HG03439 (cell line): ENCODE results near the gene ARHGEF11.

Experiments used
- ATAC-seq: cut with Tn5 transposase; IDR thresholded peaks from one replicate; pipeline ENCODE4 v1.9.1; 2021; ENCODE audit warnings: mild to moderate bottlenecking, moderate library complexity; ENCODE audit not compliant: unreplicated experiment

The ARHGEF11 gene

DNA sequence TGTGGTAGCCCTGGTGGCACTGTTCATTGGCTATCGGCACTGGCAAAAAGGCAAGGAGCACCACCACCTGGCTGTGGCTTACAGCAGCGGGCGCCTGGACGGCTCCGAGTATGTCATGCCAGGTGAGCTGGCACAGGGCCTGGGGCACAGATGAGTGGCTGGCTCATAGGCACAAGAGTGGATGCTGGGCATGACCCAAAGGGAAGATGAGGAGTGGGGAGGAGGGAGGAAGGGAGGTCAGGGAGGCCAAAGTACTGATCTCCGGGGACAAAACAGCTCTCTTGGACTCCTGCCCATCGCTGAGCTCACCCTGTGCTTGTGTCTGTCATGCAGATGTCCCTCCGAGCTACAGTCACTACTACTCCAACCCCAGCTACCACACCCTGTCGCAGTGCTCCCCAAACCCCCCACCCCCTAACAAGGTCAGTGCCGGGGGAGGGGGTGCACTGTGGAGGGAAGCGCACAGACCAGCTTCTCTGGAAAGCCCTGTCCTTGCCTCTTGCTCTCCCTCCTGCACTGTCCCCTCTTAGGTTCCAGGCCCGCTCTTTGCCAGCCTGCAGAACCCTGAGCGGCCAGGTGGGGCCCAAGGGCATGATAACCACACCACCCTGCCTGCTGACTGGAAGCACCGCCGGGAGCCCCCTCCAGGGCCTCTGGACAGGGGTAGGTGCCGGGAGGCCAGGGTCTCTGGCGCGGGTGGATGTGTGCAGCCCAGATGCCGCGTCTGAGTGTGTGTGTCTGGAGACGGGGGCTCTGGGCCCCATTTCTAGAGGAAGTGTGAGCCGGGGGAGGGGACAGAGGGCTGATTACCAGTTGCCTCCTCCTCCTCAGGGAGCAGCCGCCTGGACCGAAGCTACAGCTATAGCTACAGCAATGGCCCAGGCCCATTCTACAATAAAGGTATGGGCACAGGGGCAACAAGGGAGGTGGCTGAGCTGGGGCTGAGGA, 132.4 kb downstream of the ARHGEF11 start:
- ATAC-seq: no peak

DNA sequence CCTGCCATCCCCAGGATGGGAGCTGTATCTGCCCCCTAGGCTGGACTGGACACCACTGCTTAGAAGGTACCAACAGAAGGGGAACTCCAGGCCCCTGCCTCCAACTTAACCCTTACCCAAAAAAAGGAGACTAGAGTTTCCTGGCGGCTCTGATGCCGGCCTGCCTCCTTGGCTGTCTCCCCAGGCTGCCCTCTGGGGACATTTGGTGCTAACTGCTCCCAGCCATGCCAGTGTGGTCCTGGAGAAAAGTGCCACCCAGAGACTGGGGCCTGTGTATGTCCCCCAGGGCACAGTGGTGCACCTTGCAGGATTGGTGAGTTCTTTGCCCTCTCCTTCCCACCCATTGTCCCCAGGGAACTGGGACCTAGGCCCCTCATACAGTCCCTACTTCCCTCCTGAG, 133.2 kb downstream of the ARHGEF11 start:
- no peak for ATAC-seq

DNA sequence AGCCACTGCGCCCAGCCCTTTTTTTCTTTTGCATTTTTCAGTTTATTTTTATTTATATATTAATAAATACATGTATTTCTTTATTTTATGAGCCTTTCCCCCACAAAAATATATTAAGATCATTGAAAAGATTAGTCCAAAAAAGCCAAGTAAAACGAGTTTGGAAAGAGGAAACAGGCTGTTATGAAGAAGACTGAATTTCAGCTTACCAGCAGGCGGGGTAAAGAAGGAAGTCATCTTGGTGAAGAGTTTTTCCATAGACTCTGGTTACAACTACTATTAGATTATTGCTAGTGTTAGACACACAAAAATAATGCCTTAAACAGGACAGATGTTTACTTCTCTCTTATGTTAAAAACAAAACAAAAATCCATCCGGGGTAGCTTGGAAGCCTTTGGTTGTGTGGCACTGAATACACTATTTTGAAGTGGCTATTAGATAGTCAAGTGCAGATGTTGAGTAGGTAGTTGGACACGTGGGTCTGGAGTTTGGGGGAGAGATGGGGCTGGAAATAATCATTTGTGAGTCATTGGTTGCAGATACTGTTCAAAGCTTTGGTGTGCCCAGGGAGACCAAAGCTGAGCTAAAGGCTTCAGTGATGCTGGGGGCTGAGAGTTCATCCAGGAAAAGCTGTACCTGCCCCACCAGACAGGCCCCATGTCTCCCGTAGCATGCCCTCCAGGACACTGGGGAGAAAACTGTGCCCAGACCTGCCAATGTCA, 133.8 kb downstream of the ARHGEF11 start:
- ATAC-seq: no peak

DNA sequence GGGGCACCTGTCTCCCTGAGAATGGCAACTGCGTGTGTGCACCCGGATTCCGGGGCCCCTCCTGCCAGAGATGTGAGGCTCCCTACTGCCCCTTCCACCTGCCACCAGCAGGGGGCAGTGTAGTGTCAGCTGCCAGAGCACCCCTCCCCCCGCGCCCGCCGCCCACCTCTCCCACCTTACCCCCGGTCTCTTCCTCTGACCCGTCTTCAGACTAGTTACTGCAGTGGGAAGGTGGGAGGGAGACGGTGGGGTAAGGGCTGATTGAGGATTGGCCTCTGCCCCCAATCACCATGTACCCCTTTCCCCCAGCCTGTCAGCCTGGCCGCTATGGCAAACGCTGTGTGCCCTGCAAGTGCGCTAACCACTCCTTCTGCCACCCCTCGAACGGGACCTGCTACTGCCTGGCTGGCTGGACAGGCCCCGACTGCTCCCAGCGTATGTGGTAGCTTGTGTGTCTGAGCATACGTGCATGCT, 135.2 kb downstream of the ARHGEF11 start:
- no peak for ATAC-seq

DNA sequence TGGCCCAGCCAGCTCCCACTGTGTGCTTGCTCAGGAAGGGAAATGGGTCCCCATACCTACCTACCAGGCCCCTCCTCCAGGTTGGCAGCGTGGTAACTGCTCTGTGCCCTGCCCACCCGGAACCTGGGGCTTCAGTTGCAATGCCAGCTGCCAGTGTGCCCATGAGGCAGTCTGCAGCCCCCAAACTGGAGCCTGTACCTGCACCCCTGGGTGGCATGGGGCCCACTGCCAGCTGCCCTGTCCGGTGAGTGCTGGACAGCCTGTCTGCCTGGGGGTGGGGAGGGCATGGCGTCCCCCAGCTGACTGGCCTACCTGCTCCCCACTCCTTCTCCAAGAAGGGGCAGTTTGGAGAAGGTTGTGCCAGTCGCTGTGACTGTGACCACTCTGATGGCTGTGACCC, 135.9 kb downstream of the ARHGEF11 start:
- ATAC-seq: no peak

- no peak for ATAC-seq
These were observed 136.6 kb downstream of the ARHGEF11 start for GRCh38 chr1:156908955-156909354.

GRCh38 chr1:156908541-156908940, 137.0 kb downstream of the ARHGEF11 start:
- ATAC-seq: no peak

DNA sequence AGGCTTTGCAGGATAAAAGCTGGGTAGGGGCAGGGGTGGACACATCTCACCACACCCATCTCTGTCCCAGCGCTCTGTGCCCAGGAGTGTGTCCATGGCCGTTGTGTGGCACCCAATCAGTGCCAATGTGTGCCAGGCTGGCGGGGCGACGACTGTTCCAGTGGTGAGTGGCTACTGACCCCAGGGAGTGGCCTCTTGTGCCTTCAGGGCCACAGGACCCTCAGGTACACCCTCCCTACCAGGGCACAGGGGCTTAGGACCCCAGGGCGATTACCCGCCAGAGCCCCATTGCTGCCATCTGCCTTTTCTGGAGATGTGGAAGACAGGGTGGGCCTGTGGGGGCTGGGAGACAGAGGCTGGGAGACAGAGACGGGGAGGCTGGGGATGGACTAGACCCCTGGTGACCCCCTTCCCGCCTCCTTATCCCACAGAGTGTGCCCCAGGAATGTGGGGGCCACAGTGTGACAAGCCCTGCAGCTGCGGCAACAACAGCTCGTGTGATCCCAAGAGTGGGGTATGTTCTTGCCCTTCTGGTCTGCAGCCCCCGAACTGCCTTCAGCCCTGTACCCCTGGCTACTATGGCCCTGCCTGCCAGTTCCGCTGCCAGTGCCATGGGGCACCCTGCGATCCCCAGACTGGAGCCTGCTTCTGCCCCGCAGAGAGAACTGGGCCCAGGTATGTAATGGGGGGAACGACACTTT, 139.2 kb downstream of the ARHGEF11 start:
- ATAC-seq: no peak

- ATAC-seq: no peak
These were observed 139.9 kb downstream of the ARHGEF11 start for GRCh38 chr1:156905651-156906050.

DNA sequence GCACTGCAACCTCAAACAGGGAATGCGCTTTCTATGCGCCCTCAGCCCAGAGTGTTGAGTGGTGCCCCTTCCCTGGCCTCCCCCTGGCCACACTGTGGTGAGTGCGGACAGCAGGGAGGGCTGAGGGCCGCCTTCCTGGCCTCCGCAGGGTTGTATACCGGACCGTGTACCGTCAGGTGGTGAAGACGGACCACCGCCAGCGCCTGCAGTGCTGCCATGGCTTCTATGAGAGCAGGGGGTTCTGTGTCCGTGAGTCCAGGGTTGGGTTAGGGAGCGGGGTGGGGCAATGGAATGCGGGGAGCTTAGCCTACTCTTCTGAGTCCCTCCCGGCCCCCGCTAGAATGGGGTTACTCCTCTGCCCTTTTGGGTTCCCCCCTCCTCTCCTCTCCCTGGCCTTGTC, 140.4 kb downstream of the ARHGEF11 start:
- ATAC-seq: no peak

DNA sequence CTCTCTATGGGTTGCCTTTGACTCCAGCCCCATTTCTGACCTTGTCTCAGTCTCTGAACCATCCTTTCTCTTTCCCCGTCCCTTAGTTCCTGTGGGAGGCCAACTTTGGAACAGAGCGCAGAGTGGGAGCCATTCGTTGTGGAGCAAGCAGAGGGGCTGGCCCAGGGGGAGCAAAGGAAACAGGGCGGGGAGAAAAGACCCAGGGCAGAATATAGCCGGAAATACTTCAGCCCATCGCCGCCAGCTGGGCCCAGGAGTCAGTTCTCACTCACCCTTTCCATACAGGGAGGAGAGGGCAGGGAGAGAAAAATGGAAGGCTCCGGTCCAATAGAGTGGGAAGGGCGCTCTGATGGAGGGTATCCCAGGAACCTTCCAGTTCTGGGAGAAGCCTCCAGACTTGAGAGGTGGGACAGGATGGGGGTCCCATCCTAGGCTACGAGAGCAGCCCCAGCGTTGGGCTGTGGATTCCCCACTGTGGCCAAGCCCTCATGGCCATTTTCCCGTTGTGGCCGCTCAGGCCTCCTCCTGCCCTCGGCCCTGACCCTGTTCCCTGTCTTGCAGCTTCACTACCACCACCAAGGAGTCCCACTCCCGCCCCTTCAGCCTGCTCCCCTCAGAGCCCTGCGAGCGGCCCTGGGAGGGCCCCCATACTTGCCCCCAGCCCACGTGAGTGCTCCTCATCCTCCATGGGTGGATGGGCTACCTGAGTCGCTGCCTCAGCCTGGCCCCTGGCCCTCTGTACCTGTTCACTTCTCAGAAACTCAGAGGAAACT, 141.2 kb downstream of the ARHGEF11 start:
- no peak for ATAC-seq

DNA sequence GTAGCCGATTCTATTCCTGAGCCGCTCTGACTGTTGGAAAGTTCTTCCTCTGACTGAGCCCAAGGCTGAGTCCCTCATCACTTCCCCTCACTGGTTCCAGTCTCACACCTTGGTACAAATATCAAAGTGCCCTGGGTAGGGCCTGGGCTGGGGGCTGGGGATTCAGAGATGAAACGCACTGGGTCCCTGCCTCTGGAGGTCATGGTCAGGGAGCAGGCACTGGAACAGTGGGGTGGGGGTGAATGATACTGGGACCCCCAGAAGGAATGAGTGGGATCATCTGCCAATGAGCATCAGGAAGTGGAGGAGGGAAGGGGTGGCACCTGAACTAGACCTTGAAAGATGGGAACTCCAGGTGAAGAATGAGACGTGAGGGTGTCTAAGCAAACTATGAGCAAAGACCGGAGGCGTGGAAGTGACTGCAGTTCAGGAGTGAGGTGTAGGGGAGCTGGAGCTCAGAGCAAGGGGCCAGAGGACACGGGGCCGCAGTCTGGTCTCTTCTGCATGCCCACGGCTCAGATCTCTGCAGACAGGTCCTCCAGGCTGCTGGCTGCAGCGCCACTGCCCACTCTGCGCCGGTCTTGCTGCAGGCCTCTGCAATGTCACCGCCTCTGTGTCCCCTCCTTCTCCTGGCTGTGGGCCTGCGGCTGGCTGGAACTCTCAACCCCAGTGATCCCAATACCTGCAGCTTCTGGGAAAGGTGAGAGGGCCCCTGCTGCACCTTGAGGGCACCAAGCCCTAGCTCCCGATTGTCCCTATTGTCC, 142.0 kb downstream of the ARHGEF11 start:
- no peak for ATAC-seq

GRCh38 chr1:156901966-156902915, 143.3 kb downstream of the ARHGEF11 start:
- no peak for ATAC-seq

DNA sequence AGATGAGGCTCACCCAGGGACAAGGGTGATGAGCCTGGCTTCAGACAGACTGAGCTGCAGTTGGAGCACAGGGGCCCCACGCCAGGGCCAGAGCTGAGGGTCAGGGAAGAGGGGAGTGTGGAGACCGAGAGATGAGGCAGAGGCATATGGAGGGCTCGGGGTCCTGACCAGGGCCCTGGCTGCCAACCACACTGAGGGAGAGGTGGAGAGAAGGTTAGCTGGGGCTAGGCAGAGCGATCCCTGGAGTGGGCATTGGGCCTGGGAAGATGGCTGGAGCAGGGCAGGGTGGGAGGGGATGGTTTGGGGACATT, 144.0 kb downstream of the ARHGEF11 start:
- ATAC-seq: no peak

GRCh38 chr1:156900896-156901589, 144.5 kb downstream of the ARHGEF11 start:
- no peak for ATAC-seq

GRCh38 chr1:156899956-156900718, 145.4 kb downstream of the ARHGEF11 start:
- ATAC-seq: no peak

DNA sequence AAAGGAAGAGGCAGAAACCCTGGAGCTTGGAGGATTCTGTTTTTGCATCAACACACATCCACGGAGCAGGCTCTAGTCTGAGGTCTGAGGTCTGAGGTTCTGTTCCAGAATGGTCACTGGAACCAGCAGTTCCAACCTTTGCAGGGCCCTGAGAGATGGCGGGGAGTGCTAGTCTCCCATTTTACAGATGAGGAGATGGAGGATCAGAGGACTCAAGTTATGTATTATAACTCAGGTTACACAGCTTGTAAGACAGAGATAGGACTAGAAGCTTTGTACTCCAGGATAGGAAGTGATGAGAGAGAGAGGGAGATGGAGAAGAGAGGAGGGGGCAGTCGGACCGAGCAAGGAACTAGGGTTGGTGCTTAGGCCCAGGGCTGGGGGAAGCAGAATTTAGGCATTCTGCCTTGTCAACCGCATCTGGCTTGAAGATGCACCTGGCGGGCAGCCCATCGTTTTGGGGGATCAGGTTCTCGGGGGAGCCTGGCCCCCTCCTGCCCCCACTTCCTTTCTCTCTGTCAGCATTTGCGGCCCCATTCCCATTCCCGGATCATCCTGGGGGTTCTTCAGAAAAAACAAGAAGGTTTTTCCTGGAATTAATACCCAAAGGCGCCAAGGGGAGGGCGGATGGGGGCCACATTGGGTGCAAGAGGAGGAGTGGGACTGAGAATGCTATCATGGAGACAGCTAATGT, 146.4 kb downstream of the ARHGEF11 start:
- ATAC-seq: no peak
